ENCODE data around the gene SLC35B2. TPM values are rescaled to one million over a fixed set of nuclear protein-coding genes. Genes with fewer than 3 reads are reported as not detected.
A peak's percentile ranks its signal among the peaks of the same experiment; 100 is the strongest.

SLC35B2 gene
- total and polyA plus RNA-seq, 9 of the 15 experiments (the other 6 are each of a cell fraction or from before 2014, with no cell fraction given) = 14.5 to 59.1 (median 47.1) TPM

DNA sequence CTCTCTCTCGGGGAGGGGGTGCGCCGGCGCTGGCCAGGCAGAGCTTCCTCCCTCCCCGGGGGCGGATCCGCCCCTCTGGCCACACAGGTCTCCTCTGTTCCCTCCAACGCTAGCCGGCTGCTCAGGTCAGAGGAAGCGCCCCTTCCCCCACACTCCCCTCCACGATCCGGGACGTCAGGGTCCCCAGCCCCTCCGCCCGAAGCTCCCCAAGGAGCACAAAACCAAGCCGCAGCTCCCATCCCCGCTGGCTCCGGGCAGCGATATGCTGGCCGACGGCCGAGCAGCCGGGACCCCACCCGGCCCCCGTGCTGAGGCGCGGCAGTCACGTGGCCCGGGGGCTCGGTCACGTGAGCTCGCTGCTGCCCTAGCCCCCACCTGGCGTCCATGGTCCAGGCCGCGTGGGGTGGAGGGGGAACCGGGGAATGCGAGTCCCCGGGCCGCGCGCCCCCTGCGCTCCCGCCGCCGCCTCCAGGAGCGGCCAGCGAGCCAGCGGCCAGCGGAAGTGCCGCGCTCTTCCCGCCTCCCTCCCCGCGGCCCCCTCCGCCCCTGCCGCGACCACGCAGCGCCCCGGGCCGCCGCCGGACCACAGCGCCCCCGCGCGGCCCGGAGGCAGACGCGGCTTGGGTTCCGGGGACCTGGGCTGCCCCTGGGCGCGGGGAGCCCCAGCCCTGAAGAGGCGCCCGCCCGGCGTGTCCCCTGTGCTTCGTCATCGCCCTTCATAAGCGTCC, at the start of gene SLC35B2 (continued):
- TF ChIP-seq KLF13 (tag; IDR thresholded peaks at IDR 0.05; ENCODE audit: borderline replicate concordance, low read depth) (peak; percentile 70; the same call in 1 of the 2 replicates), CBX8 (IDR thresholded peaks at IDR 0.05; ENCODE audit: borderline replicate concordance, extremely low read depth, low read depth, low read length, poor library complexity, severe bottlenecking) (no peak), KLF16 (IDR thresholded peaks at IDR 0.05) (no peak), ZNF175 (CRISPR knock-in tag; IDR thresholded peaks at IDR 0.05; ENCODE audit: low read depth) (peak; percentile 21; the same call in 1 of the 2 replicates), SPI1 (IDR thresholded peaks at IDR 0.05; ENCODE audit: borderline replicate concordance, low read depth, low read length) (peak; percentile 66), ZC3H8 (IDR thresholded peaks at IDR 0.05) (no peak), ZNF584 (CRISPR knock-in tag; IDR thresholded peaks at IDR 0.05; ENCODE audit: low read depth) (no peak), WHSC1 (IDR thresholded peaks at IDR 0.05; ENCODE audit: low read length) (no peak), BRCA1 (IDR thresholded peaks at IDR 0.05) (no peak), BRCA1 (CRISPR knock-in tag; IDR thresholded peaks at IDR 0.05) (no peak), CXXC5 (CRISPR knock-in tag; IDR thresholded peaks at IDR 0.05) (peak; percentile 92), ATF1 (CRISPR knock-in tag; IDR thresholded peaks at IDR 0.05) (peak; percentile 2; the same call in 1 of the 2 replicates), ATF1 (tag; IDR thresholded peaks at IDR 0.05) (peak; percentile 62), SMAD4 (CRISPR knock-in tag; conservative IDR thresholded peaks at IDR 0.05) (peak; percentile 75; the same call in 1 of the 2 replicates), ZNF263 (CRISPR knock-in tag; IDR thresholded peaks at IDR 0.05; ENCODE audit: borderline replicate concordance) (peak; percentile 48; the same call in 1 of the 2 replicates), FOXJ3 (CRISPR knock-in tag; IDR thresholded peaks at IDR 0.05) (no peak)
- TF ChIP-seq, protein P1, sequence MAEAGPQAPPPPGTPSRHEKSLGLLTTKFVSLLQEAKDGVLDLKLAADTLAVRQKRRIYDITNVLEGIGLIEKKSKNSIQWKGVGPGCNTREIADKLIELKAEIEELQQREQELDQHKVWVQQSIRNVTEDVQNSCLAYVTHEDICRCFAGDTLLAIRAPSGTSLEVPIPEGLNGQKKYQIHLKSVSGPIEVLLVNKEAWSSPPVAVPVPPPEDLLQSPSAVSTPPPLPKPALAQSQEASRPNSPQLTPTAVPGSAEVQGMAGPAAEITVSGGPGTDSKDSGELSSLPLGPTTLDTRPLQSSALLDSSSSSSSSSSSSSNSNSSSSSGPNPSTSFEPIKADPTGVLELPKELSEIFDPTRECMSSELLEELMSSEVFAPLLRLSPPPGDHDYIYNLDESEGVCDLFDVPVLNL (CRISPR knock-in tag; IDR thresholded peaks at IDR 0.05; ENCODE audit: low read depth) = no peak
- TF ChIP-seq, protein P2, sequence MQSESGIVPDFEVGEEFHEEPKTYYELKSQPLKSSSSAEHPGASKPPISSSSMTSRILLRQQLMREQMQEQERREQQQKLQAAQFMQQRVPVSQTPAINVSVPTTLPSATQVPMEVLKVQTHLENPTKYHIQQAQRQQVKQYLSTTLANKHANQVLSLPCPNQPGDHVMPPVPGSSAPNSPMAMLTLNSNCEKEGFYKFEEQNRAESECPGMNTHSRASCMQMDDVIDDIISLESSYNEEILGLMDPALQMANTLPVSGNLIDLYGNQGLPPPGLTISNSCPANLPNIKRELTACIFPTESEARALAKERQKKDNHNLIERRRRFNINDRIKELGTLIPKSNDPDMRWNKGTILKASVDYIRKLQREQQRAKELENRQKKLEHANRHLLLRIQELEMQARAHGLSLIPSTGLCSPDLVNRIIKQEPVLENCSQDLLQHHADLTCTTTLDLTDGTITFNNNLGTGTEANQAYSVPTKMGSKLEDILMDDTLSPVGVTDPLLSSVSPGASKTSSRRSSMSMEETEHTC (IDR thresholded peaks at IDR 0.05) = peak; percentile 62; the same call in 1 of the 2 replicates
- TF ChIP-seq, protein P3, sequence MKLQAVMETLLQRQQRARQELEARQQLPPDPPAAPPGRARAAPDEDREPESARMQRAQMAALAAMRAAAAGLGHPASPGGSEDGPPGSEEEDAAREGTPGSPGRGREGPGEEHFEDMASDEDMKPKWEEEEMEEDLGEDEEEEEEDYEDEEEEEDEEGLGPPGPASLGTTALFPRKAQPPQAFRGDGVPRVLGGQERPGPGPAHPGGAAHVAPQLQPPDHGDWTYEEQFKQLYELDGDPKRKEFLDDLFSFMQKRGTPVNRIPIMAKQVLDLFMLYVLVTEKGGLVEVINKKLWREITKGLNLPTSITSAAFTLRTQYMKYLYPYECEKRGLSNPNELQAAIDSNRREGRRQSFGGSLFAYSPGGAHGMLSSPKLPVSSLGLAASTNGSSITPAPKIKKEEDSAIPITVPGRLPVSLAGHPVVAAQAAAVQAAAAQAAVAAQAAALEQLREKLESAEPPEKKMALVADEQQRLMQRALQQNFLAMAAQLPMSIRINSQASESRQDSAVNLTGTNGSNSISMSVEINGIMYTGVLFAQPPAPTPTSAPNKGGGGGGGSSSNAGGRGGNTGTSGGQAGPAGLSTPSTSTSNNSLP (IDR thresholded peaks at IDR 0.05; ENCODE audit: borderline replicate concordance, low read depth, low read length) = no peak; the same call in 1 of the 2 replicates
- TF ChIP-seq, protein P4, sequence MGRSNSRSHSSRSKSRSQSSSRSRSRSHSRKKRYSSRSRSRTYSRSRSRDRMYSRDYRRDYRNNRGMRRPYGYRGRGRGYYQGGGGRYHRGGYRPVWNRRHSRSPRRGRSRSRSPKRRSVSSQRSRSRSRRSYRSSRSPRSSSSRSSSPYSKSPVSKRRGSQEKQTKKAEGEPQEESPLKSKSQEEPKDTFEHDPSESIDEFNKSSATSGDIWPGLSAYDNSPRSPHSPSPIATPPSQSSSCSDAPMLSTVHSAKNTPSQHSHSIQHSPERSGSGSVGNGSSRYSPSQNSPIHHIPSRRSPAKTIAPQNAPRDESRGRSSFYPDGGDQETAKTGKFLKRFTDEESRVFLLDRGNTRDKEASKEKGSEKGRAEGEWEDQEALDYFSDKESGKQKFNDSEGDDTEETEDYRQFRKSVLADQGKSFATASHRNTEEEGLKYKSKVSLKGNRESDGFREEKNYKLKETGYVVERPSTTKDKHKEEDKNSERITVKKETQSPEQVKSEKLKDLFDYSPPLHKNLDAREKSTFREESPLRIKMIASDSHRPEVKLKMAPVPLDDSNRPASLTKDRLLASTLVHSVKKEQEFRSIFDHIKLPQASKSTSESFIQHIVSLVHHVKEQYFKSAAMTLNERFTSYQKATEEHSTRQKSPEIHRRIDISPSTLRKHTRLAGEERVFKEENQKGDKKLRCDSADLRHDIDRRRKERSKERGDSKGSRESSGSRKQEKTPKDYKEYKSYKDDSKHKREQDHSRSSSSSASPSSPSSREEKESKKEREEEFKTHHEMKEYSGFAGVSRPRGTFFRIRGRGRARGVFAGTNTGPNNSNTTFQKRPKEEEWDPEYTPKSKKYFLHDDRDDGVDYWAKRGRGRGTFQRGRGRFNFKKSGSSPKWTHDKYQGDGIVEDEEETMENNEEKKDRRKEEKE (IDR thresholded peaks at IDR 0.05; ENCODE audit: borderline replicate concordance in 1 of 2, control insufficient read depth in 1 of 2, low read depth in 2 of 2, low read length in 1 of 2) = no peak; a peak in 1 of 4 replicates

Data from K562 (cell line).